Common myeloid progenitor, CD34-positive (primary cell): ENCODE data around the gene GCNT1.
"Not testable (repeated sequence)": the region's sequence is repeated elsewhere in the genome, so short reads cannot be mapped to it uniquely, and the experiment has no call there.

ENCODE experiments used
- CTCF ChIA-PET: fragments of 350-600 bp; sonication (Branson Sonifier 250); formaldehyde crosslinking; loops from one replicate; lab custom pipeline; 2021; ENCODE audit warnings: antibody characterized with exemption; lab: Charles Lee
- POLR2A ChIA-PET: fragments of 350-600 bp; sonication (Branson Sonifier 250); formaldehyde crosslinking; loops from one replicate; lab custom pipeline; 2021; ENCODE audit warnings: antibody characterized with exemption; lab: Charles Lee
- DNase-seq, 3 donors: peaks; one replicate each; pipeline versions ENCODE4 v3.0.0 to v3.0.0-alpha.2; 2013
- H3K27ac ChIP-seq, 2 experiments: 1 replicate in 1 of 2; 2 replicates in 1 of 2; pipeline ENCODE4 v1.7.0; 2013; ENCODE audit warnings: inconsistent platforms in 2 of 2, low read length in 2 of 2, mild to moderate bottlenecking in 2 of 2, low read depth in 1 of 2, moderate library complexity in 1 of 2; ENCODE audit not compliant: severe bottlenecking in 2 of 2, insufficient read depth in 1 of 2, poor library complexity in 1 of 2
- H3K27me3 ChIP-seq, 5 experiments: replicated peaks in 2 of 5; 1 replicate in 3 of 5; 2 replicates in 2 of 5; pipeline versions ENCODE4 v1.6.1 to v1.7.0; 2013; ENCODE audit warnings: low read length in 4 of 5, mild to moderate bottlenecking in 2 of 5, moderate library complexity in 2 of 5, inconsistent platforms in 1 of 5; ENCODE audit not compliant: insufficient read depth in 5 of 5, control insufficient read depth in 4 of 5
- H3K36me3 ChIP-seq, 4 experiments: 1 replicate in 2 of 4; 2 replicates in 2 of 4; pipeline versions ENCODE4 v1.6.1 to v1.7.0; 2013; ENCODE audit warnings: low read length in 3 of 4, control low read depth in 1 of 4, mild to moderate bottlenecking in 1 of 4; ENCODE audit not compliant: control insufficient read depth in 4 of 4, insufficient read depth in 4 of 4
- H3K4me1 ChIP-seq, 4 experiments: 1 replicate in 3 of 4; 2 replicates in 1 of 4; pipeline versions ENCODE4 v1.6.1 to v1.7.1; 2013; ENCODE audit warnings: low read length in 3 of 4, mild to moderate bottlenecking in 3 of 4, control low read depth in 1 of 4, inconsistent platforms in 1 of 4, moderate library complexity in 1 of 4; ENCODE audit not compliant: control insufficient read depth in 4 of 4, insufficient read depth in 4 of 4; ENCODE audit errors: control extremely low read depth in 1 of 4
- H3K4me3 ChIP-seq, 7 experiments: 1 replicate in 4 of 7; 2 replicates in 3 of 7; pipeline versions ENCODE4 v1.5.1 to v1.7.0; 2013; ENCODE audit warnings: mild to moderate bottlenecking in 7 of 7, low read length in 6 of 7, moderate library complexity in 6 of 7, inconsistent platforms in 2 of 7, low read depth in 2 of 7, control low read depth in 1 of 7; ENCODE audit not compliant: insufficient read depth in 4 of 7, control insufficient read depth in 1 of 7; ENCODE audit errors: extremely low read depth in 1 of 7
- H3K9me3 ChIP-seq, 5 experiments: 1 replicate in 4 of 5; 2 replicates in 1 of 5; pipeline versions ENCODE4 v1.6.1 to v1.7.1; 2013; ENCODE audit warnings: low read length in 4 of 5, mild to moderate bottlenecking in 2 of 5, inconsistent platforms in 1 of 5, low read depth in 1 of 5, moderate library complexity in 1 of 5; ENCODE audit not compliant: control insufficient read depth in 4 of 5, insufficient read depth in 2 of 5; ENCODE audit errors: control extremely low read depth in 1 of 5
- WGBS: methylation state at CpG from one replicate; pipeline ENCODE4 v1.1.5; 2013; ENCODE audit not compliant: insufficient coverage; 5-methylcytosine and 5-hydroxymethylcytosine counted together

Gene GCNT1

GRCh38 chr9:76516871-76517270, 57.9 kb downstream of the GCNT1 start:
- H3K9me3 ChIP-seq: peaks cover 0 to 6% (median 0%) of the 10 kb centered on the region in 5 experiments
- H3K27me3 ChIP-seq: no peaks in the 10 kb centered on the region
- H3K36me3 ChIP-seq: peaks cover 0 to 2% (median 0%) of the 10 kb centered on the region in 4 experiments
- H3K27ac ChIP-seq: no peak overlapping the region
- POLR2A ChIA-PET: no interaction called here
- 83% methylated on average over 2 of the region's 3 CpGs for WGBS
- peak overlapping the region in 1 of 7 experiments; percentile 38 for H3K4me3 ChIP-seq
- peak in 1 of 3 donors; percentile 25 for DNase-seq
- CTCF ChIA-PET: interaction anchor here (1.2 to 1.7 kb wide), 3 partner anchors 13 to 100 kb away, joined by 3 to 5 read pairs (median 4); no protein-coding TSS in a partner anchor
- H3K4me1 ChIP-seq: peaks cover 5 to 17% (median 11%) of the 10 kb centered on the region in 4 experiments

DNA sequence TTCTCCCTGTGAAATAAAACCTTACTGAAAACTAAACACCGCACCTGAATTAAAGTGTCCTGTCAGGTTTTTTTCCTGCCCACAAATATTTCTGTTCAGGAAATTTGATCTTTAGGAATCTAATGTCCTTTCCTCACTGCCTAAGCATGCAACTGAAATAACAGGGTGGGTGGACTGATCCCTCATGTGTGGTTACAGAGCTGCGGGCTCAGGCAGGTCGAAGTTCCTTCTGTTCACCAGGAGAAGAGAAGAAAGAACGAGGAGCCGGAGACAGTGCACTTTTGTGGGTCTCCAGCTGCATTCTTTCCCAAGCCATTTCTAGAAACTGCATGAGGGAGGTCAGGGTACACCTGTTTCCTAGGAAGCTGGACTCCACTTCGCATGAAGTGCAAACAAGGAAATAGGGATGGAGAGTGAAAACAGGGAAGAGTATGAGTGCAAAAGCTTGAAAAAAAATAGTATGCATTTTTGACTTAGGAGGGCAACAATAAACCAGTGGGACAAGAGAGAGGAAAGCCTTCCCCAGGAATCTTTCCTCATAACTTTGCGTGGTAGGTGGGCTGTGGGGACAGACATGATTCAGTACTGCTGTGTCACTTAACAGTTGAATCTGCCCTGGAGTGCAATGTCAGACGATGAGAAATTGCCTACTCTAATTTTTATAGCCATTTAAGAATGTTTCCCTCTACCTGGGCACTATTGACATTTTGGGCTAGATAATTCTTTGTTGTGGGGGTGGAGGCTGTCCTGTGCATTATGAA, 60.3 kb downstream of the GCNT1 start:
- peaks cover 0 to 2% (median 0%) of the 10 kb centered on the region in 4 experiments for H3K36me3 ChIP-seq
- CTCF ChIA-PET: interaction anchor here (1.2 kb wide), 1 partner anchor 33 kb away, joined by 3 read pairs; no protein-coding TSS in a partner anchor
- no peak for DNase-seq

GRCh38 chr9:76521244-76521681, 62.3 kb downstream of the GCNT1 start:
- DNase-seq: peak in 1 of 3 donors; percentile 36
- WGBS: 88% methylated on average over 6 of the region's 6 CpGs
- ChIA-PET POLR2A (no interaction called here), CTCF (no interaction called here)
- Histone ChIP-seq H3K36me3 (peaks cover 0 to 2% (median 0%) of the 10 kb centered on the region in 4 experiments), H3K27me3 (no peaks in the 10 kb centered on the region), H3K4me1 (peaks cover 5 to 12% (median 10%) of the 10 kb centered on the region in 4 experiments), H3K9me3 (no peaks in the 10 kb centered on the region), H3K4me3 (no peak overlapping the region), H3K27ac (no peak overlapping the region)

More for the DNA sequence above, 60.3 kb downstream of the GCNT1 start:
- peaks cover 5 to 15% (median 11%) of the 10 kb centered on the region in 4 experiments for H3K4me1 ChIP-seq
- H3K27ac ChIP-seq: no peak overlapping the region
- WGBS: 97% methylated on average over 8 of the region's 8 CpGs
- H3K4me3 ChIP-seq: no peak overlapping the region
- H3K9me3 ChIP-seq: peaks cover 0 to under 1% (median 0%) of the 10 kb centered on the region in 5 experiments
- POLR2A ChIA-PET: no interaction called here
- H3K27me3 ChIP-seq: no peaks in the 10 kb centered on the region

GRCh38 chr9:76521906-76522305, 62.9 kb downstream of the GCNT1 start:
- POLR2A ChIA-PET: no interaction called here
- no peaks in the 10 kb centered on the region for H3K9me3 ChIP-seq
- no peak overlapping the region for H3K27ac ChIP-seq
- CTCF ChIA-PET: interaction anchor here (0.9 to 1.7 kb wide), 2 partner anchors 18 to 70 kb away, joined by 3 read pairs; no protein-coding TSS in a partner anchor
- H3K4me3 ChIP-seq: no peak overlapping the region
- DNase-seq: no peak
- no peaks in the 10 kb centered on the region for H3K27me3 ChIP-seq
- 93% methylated on average over 2 of the region's 3 CpGs for WGBS
- H3K36me3 ChIP-seq: peaks cover 0 to 2% (median 0%) of the 10 kb centered on the region in 4 experiments
- H3K4me1 ChIP-seq: peaks cover 2 to 6% (median 5%) of the 10 kb centered on the region in 4 experiments

- 90% methylated on average over 31 of the region's 36 CpGs for WGBS
- POLR2A ChIA-PET: not testable (repeated sequence)
Observed at GRCh38 chr9:76523617-76524200, 64.7 kb downstream of the GCNT1 start.

GRCh38 chr9:76525196-76525595, 66.2 kb downstream of the GCNT1 start:
- H3K4me3 ChIP-seq: no peak overlapping the region
- H3K36me3 ChIP-seq: no peaks in the 10 kb centered on the region
- ChIA-PET CTCF (interaction anchor here (1.3 to 1.4 kb wide), 2 partner anchors 23 to 50 kb away, joined by 3 read pairs; no protein-coding TSS in a partner anchor), POLR2A (no interaction called here)
- no peaks in the 10 kb centered on the region for H3K27me3 ChIP-seq
- H3K4me1 ChIP-seq: peaks cover 0 to 5% (median 2%) of the 10 kb centered on the region in 4 experiments
- peaks cover 0 to 4% (median 0%) of the 10 kb centered on the region in 5 experiments for H3K9me3 ChIP-seq
- 81% methylated on average over 2 of the region's 3 CpGs for WGBS
- no peak overlapping the region for H3K27ac ChIP-seq
- peak in 2 of 3 donors; percentile 18 to 44 for DNase-seq

More at GRCh38 chr9:76523617-76524200, 64.7 kb downstream of the GCNT1 start:
- not testable (repeated sequence) for H3K27ac ChIP-seq, H3K4me1 ChIP-seq, H3K9me3 ChIP-seq, DNase-seq, H3K36me3 ChIP-seq, H3K27me3 ChIP-seq, H3K4me3 ChIP-seq
- CTCF ChIA-PET: interaction anchor here (0.9 to 1.7 kb wide), 2 partner anchors 19 to 39 kb away, joined by 3 read pairs; no protein-coding TSS in a partner anchor
